GM18870 (cell line): ENCODE measurements around the gene MTPN.

Source experiments
- ATAC-seq: cut with Tn5 transposase; IDR thresholded peaks from one replicate; pipeline ENCODE4 v1.9.1; 2021; ENCODE audit warnings: moderate library complexity; ENCODE audit not compliant: unreplicated experiment

The MTPN gene

GRCh38 chr7:135889823-135890222 lies 87.3 kb downstream of the MTPN start:
- ATAC-seq: no peak

GRCh38 chr7:135888740-135889139 lies 88.4 kb downstream of the MTPN start:
- ATAC-seq: no peak

- no peak for ATAC-seq
Observed at GRCh38 chr7:135886345-135887132, 90.6 kb downstream of the MTPN start.

- ATAC-seq: no peak
Observed at GRCh38 chr7:135884495-135885232, 92.5 kb downstream of the MTPN start.

- ATAC-seq: no peak
Observed at GRCh38 chr7:135879233-135879632, 97.9 kb downstream of the MTPN start.

GRCh38 chr7:135878284-135878683 lies 98.9 kb downstream of the MTPN start:
- no peak for ATAC-seq

- no peak for ATAC-seq
Observed at GRCh38 chr7:135877805-135878204, 99.4 kb downstream of the MTPN start.
